Activated T-helper 17 cell treated with anti-CD3 and anti-CD28 coated beads, Interleukin-2, amount 50 U/mL, for 72 hours (primary cell): ENCODE measurements around the gene WNT7A. TPM values are rescaled to one million over a fixed set of nuclear protein-coding genes. Genes with fewer than 3 reads are reported as not detected.
"Not testable (repeated sequence)": the region's sequence is repeated elsewhere in the genome, so short reads cannot be mapped to it uniquely, and the experiment has no call there.

Experiments
- ATAC-seq: fragments of 150-1000 bp; cut with Tn5 transposase; replicated peaks from 2 replicates; pipeline ENCODE4 v1.10.0; 2021; ENCODE audit warnings: mild to moderate bottlenecking, moderate library complexity
- H3K27ac Mint-ChIP-seq: one replicate; pipeline ENCODE4 v1.8.0; 2022; ENCODE audit warnings: mixed read lengths
- H3K27me3 Mint-ChIP-seq: one replicate; pipeline ENCODE4 v1.8.0; 2022; ENCODE audit warnings: mixed read lengths
- H3K36me3 Mint-ChIP-seq: one replicate; pipeline ENCODE4 v1.8.0; 2022; ENCODE audit warnings: low read depth, mild to moderate bottlenecking, mixed read lengths
- H3K4me1 Mint-ChIP-seq: one replicate; pipeline ENCODE4 v1.8.0; 2022; ENCODE audit warnings: mixed read lengths
- H3K4me3 Mint-ChIP-seq: one replicate; pipeline ENCODE4 v1.8.0; 2022; ENCODE audit warnings: mild to moderate bottlenecking, mixed read lengths
- H3K9me3 Mint-ChIP-seq: one replicate; pipeline ENCODE4 v1.8.0; 2022; ENCODE audit warnings: mixed read lengths
- total RNA-seq, 2 donors: library from RNA; stranded (reverse); gene quantifications; one replicate each; pipeline ENCODE4 v1.2.3, GENCODE V29; 2022

WNT7A gene
- total RNA-seq: under 1 TPM; 0.11 to 0.29 TPM

DNA sequence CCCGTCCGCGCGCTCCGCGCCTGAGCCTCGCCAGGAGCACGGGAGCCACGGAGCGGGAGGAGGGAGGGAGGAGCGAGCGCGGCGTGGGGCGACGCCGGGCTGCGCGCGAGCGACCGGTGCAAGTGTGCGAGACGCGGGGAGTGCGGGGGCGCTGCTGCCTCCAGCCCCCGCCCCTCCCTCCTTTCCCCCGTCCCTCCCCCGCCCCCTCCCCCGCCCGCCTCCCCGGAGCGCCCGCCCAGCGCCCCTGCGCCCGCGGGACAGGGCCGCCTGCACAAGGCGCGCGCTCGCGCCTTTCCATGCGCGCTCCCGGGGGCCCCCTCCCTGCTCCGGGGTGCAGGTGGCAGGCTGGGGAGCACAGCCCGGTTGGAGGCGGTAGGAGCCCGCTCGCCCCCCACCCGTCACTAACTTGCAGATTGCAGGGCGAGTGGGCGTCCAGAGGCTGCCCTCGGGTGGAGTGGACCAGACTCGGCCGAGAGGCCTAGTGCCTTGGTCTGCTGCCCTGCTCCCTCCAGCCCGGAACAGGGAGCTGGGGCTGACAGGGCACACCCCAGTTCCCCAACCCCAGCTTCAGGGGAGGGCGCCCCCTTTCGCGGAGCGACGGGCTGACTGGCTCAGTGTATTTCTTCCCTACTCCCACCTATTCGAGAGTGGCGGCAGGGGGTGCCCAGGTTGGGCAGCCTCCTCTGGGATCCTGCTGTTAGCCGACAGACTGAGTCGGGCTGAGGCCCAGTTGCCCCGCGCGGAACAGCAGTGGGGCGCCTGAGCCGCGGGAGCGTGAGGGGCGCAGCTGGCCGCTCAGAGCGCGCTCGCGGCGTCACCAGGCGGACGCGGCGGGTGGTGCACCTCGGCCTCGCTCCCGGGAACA, at the start of gene WNT7A:
WNT7A (minus strand) TSS at position 126 of the 865 bp plus-strand sequence. CDS start 255 bp downstream, outside the sequence.
- Mint-ChIP-seq H3K4me3 (peak within 1 kb of the TSS; percentile 76), H3K9me3 (no peaks in the 10 kb centered on the region), H3K27me3 (peaks cover 11% of the 10 kb centered on the region), H3K27ac (no peak within 1 kb of the TSS), H3K36me3 (no peaks in the 10 kb centered on the region), H3K4me1 (no peaks in the 10 kb centered on the region)
- ATAC-seq: peak; percentile 72

GRCh38 chr3:13928741-13929140, 48.9 kb upstream of the WNT7A start:
- H3K4me1 Mint-ChIP-seq: not testable (repeated sequence)

DNA sequence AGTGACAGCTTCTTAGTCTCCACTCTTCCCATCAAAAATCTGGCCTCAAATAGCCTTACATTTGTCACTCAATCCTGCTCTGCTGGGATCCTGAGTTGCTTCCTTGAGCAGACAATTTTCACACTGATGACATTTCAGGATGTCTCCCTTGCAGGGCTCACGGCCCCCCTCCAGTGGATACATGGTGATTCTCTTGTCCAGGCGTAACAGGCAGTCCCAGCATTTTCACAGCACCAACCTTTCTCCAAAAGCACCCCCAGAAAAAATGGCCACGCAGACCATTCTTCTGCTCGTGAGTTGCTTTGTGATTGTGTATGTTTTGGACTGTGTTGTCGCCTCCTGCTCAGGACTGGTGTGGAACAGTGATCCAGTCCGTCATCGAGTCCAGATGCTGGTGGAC, 47.4 kb upstream of the WNT7A start:
- no peak overlapping the region for H3K4me3 Mint-ChIP-seq
- H3K4me1 Mint-ChIP-seq: no peaks in the 10 kb centered on the region
- peaks cover 13% of the 10 kb centered on the region for H3K27me3 Mint-ChIP-seq
- peaks cover 14% of the 10 kb centered on the region for H3K9me3 Mint-ChIP-seq
- peaks cover 4% of the 10 kb centered on the region for H3K36me3 Mint-ChIP-seq
- no peak overlapping the region for H3K27ac Mint-ChIP-seq
- ATAC-seq: no peak

More at GRCh38 chr3:13928741-13929140, 48.9 kb upstream of the WNT7A start:
- H3K27me3 Mint-ChIP-seq: peaks cover 16% of the 10 kb centered on the region
- peaks cover 13% of the 10 kb centered on the region for H3K9me3 Mint-ChIP-seq
- H3K4me3 Mint-ChIP-seq, H3K36me3 Mint-ChIP-seq, ATAC-seq, H3K27ac Mint-ChIP-seq: not testable (repeated sequence)

DNA sequence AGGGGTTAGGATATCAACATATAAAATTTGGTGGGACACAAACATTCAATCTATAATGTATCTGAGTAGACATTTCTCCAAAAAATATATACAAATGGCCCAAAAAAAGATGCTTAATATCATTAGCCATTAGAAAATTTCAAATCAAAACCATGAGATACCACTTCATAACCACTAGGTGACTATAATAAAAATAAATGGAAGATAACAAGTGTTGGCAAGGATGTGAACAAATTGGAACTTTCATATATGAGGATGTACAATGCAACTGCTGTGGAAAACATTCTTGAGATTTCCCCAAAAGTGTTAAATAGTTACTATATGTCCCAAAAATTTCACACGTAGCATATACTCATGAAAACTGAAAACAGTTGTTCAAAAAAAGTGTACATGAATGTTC, 36.5 kb upstream of the WNT7A start:
- Mint-ChIP-seq H3K9me3 (peaks cover 12% of the 10 kb centered on the region), H3K27ac (no peak overlapping the region), H3K27me3 (peaks cover 6% of the 10 kb centered on the region), H3K4me3 (no peak overlapping the region), H3K4me1 (no peaks in the 10 kb centered on the region), H3K36me3 (no peaks in the 10 kb centered on the region)
- ATAC-seq: no peak

DNA sequence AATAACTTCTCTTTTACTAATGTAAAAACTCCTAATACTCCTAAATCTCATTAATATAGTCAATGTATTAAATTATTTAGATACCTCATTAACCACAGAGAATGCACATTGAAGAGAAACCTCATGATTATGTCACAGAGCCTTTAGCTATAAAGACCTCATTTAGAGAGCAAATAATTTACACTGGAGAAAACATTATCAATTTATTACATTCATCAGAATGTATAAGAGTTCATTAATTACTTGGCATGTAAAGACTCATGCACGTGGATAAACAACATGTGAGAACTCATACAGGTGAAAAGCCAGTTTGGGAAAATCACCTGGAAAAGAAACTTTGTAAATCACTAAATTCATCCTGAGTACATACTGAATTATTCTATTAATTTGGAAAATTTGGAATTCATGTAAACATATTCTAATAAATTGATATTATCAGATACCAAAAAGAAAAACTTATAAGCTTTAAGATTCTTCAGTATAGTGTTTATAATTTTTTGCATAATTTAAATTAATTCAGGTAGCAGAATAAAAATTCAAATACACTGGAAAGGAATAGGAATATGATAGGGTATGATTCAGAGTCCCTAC, 22.9 kb upstream of the WNT7A start:
- H3K27me3 Mint-ChIP-seq: peaks cover 7% of the 10 kb centered on the region
- ATAC-seq: no peak
- H3K4me1 Mint-ChIP-seq: no peaks in the 10 kb centered on the region
- H3K36me3 Mint-ChIP-seq: no peaks in the 10 kb centered on the region
- H3K27ac Mint-ChIP-seq: no peak overlapping the region
- no peak overlapping the region for H3K4me3 Mint-ChIP-seq
- H3K9me3 Mint-ChIP-seq: peaks cover 40% of the 10 kb centered on the region

DNA sequence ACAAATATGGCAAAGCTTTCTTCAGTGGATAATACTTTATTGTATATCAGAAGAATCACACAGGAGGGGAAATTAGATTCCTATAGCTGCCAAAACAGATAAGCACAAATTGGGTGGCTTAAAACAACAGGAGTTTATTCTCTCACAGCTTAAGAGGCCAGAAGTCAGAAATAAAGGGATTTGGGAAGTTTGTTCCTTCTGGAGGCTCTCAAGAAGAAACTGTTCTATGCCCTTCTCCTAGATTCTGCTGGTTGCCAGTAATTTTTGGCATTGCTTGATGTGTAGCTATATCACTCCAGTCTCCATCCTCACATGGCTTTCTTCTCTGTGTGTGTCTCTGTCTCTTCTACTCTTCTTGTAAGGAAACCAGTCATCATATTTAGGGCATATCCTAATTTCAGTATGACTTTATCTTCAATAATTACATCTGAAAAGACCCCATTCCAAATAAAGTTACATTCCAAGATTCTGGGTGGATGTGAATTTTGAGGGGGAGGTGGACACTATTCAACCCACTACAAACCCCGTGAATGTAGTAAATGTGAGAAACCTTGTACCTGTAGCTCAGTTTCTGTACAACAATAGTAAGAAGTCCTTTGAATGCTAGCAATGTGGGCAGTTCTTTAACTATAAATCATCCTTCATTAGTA, 22.2 kb upstream of the WNT7A start:
- ATAC-seq: no peak
- H3K27me3 Mint-ChIP-seq: peaks cover 7% of the 10 kb centered on the region
- peaks cover 38% of the 10 kb centered on the region for H3K9me3 Mint-ChIP-seq
- H3K27ac Mint-ChIP-seq: no peak overlapping the region
- no peaks in the 10 kb centered on the region for H3K36me3 Mint-ChIP-seq
- H3K4me1 Mint-ChIP-seq: no peaks in the 10 kb centered on the region
- H3K4me3 Mint-ChIP-seq: no peak overlapping the region

DNA sequence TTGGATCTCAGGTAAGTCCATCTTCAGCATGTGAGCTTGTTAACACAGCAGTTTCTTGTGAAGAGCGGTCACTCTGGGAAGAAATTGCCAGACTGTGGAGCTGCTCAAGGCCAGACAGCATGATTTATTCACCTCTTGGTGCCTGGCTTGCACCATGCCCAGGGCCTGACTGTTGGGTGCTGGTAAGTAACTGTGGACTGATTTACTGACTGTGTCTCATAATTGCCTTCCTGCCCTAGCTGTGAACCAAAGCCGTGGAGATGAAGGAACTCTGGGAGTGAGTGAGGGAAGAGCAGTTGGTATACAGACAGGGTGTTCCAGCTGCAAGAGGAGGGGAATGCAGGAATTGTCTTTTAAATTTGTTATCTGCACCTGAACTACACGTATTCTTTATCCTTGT, 18.5 kb upstream of the WNT7A start:
- peaks cover 13% of the 10 kb centered on the region for H3K9me3 Mint-ChIP-seq
- ATAC-seq: no peak
- no peak overlapping the region for H3K27ac Mint-ChIP-seq
- H3K27me3 Mint-ChIP-seq: peaks cover under 1% of the 10 kb centered on the region
- no peaks in the 10 kb centered on the region for H3K36me3 Mint-ChIP-seq
- no peak overlapping the region for H3K4me3 Mint-ChIP-seq
- peaks cover 11% of the 10 kb centered on the region for H3K4me1 Mint-ChIP-seq

DNA sequence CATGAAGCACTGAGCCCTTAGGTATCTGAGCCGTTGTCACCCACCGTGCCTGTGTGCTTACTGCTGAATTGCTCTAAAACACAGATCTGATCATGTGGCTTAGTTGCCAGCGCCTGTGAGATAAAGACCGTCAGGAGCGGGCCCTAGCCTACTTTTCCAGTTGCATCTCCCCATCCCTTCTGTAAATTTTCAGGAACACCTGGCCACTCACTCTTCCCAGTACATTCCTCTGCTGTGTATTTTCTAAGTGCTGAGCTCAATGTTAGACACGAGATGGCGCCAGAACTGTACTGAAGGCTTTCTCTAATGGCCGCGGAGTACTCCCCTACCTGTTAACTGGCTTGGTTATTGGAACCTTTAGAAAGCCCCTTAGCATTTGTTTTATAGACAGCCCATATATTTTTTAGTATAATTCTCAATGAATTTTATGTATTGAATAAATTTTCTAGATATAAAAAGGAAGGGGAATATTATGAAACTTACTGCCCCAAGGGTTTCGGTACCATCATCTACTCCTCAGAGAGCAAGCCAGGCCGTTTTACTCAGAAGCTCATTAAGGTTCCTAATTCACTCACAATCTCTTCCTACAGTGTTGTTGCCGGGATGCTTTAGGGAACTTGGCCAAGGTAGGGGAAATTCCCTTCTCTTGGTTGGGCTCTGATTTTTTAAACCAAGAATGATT, 16.7 kb upstream of the WNT7A start:
- Mint-ChIP-seq H3K4me1 (peaks cover 11% of the 10 kb centered on the region), H3K27me3 (no peaks in the 10 kb centered on the region), H3K9me3 (peaks cover 10% of the 10 kb centered on the region), H3K36me3 (no peaks in the 10 kb centered on the region), H3K4me3 (peak overlapping the region; percentile 96), H3K27ac (peak overlapping the region; percentile 97)
- peak; percentile 37 for ATAC-seq

GRCh38 chr3:13895155-13896105, 15.6 kb upstream of the WNT7A start:
- H3K27ac Mint-ChIP-seq: peak overlapping the region; percentile 97
- H3K4me1 Mint-ChIP-seq: peaks cover 16% of the 10 kb centered on the region
- peaks cover 10% of the 10 kb centered on the region for H3K9me3 Mint-ChIP-seq
- no peaks in the 10 kb centered on the region for H3K27me3 Mint-ChIP-seq
- no peaks in the 10 kb centered on the region for H3K36me3 Mint-ChIP-seq
- H3K4me3 Mint-ChIP-seq: peak overlapping the region; percentile 96
- peak; percentile 98 for ATAC-seq

DNA sequence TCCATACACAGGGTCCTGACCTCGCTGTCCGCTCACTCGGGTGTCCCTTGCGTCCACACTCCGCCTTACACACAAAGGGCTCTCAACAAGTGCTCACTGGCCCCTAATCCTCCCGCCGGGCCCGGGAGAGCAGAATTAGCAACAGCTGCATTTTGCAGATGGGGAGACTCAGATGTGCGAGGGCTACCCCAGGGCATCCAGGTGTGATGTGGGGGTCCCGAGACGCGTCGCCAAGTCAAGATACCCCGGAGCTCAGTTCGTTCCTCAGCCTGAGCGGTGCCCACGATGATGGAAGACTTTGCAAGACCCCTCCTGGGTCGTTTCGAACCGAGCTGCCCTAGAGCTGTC, 14.9 kb upstream of the WNT7A start:
- H3K36me3 Mint-ChIP-seq: no peaks in the 10 kb centered on the region
- peak overlapping the region; percentile 97 for H3K27ac Mint-ChIP-seq
- H3K9me3 Mint-ChIP-seq: peaks cover 7% of the 10 kb centered on the region
- H3K4me1 Mint-ChIP-seq: peaks cover 18% of the 10 kb centered on the region
- no peaks in the 10 kb centered on the region for H3K27me3 Mint-ChIP-seq
- peak overlapping the region; percentile 96 for H3K4me3 Mint-ChIP-seq
- no peak for ATAC-seq

DNA sequence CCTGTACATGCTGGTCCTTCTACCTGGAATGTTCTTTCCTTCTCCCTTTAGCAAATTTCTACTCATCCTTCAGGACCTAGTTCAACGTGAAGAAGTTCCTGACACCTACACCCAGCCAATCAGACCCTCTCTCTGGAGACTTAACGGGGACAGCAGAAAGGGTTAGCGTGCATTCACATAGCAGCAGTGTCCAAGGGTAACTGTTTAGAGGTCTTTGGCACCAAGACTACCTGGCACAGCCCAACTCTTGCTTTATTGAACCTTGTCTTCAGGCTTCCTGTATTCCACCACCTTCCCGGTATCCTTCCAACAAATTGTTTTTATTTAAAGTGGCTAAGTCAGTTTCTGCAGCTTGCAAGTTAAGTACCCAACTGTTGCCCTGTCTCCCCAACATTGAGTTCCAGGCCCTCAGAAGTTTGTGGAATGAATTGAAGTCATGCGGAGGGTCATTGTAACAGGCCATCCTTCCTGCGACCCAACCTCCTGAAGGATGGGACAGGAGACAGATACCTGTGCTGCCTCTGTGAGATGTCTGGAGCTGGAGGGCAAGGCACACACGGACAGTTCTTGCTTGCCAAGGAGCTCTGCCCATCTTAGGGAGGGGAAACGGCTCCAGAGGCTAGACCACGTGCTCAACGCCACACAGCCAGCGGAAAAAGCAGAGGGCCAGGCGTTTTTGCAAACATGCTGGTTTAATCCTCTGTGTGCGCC, 14.4 kb upstream of the WNT7A start:
- H3K36me3 Mint-ChIP-seq: no peaks in the 10 kb centered on the region
- H3K4me1 Mint-ChIP-seq: peaks cover 18% of the 10 kb centered on the region
- no peak for ATAC-seq
- peak overlapping the region; percentile 97 for H3K27ac Mint-ChIP-seq
- H3K9me3 Mint-ChIP-seq: peaks cover 2% of the 10 kb centered on the region
- peak overlapping the region; percentile 96 for H3K4me3 Mint-ChIP-seq
- no peaks in the 10 kb centered on the region for H3K27me3 Mint-ChIP-seq

DNA sequence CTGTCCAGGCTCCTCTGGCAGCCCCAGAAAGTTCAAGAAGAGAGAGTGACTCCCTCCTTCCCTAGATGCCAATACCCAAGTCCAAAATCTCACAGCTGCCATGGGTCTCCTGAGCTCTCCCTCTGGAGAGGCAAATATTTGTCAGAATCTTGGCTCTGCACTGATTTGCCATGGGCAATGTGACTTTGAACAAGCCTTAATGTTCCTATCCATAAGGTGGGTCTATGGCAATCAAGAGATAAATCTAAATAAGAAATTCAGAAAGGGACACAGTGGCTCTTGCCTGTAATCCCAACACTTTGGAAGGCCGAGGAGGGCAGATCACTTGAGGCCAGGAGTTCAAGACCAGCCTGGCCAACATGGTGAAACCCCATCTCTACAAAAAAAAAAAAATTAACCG, 12.4 kb upstream of the WNT7A start:
- no peaks in the 10 kb centered on the region for H3K27me3 Mint-ChIP-seq
- H3K27ac Mint-ChIP-seq: peak overlapping the region; percentile 89
- H3K36me3 Mint-ChIP-seq: no peaks in the 10 kb centered on the region
- H3K4me1 Mint-ChIP-seq: peaks cover 18% of the 10 kb centered on the region
- ATAC-seq: no peak
- no peaks in the 10 kb centered on the region for H3K9me3 Mint-ChIP-seq
- H3K4me3 Mint-ChIP-seq: no peak overlapping the region

DNA sequence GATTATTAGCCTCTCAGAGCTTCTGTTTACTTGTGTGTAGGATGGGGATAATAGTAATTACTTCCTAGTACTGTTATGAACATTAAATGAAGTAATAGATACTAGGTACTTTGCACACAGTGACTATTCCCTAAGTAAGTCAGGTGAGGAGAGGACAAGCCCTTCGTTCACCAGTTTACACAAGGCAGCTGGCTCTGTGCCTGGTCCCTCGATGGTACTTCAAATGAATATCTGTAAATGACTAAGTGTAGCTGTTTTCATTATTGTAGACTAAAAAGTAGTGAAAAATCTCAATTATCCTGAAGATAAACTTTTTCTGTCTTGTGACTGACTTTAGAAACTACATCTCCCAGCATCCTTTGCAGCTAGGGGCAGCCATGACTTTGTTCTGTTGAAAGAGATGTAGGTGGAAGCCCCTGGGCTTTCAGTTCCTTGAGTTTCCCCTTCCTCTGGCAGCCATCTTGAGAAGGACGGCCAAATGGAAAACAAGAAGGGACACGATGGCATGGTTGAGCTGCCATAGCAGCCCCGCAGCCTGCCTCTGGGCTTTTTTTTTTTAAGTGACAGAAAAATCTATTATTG, 11.7 kb upstream of the WNT7A start:
- no peaks in the 10 kb centered on the region for H3K27me3 Mint-ChIP-seq
- H3K27ac Mint-ChIP-seq: peak overlapping the region; percentile 89
- ATAC-seq: no peak
- no peaks in the 10 kb centered on the region for H3K9me3 Mint-ChIP-seq
- H3K36me3 Mint-ChIP-seq: no peaks in the 10 kb centered on the region
- peak overlapping the region; percentile 56 for H3K4me3 Mint-ChIP-seq
- peaks cover 16% of the 10 kb centered on the region for H3K4me1 Mint-ChIP-seq
